GM12875 (cell line): Measurements from ENCODE around the gene DCUN1D1.

ENCODE experiments used
- H3K4me3 ChIP-seq: one replicate; pipeline ENCODE4 v1.5.1; 2011; ENCODE audit warnings: low read depth, low read length, control low read depth
- TF ChIP-seq, protein P1 (sequence below): IDR thresholded peaks from 2 replicates; pipeline ENCODE4 v1.5.1; 2011; ENCODE audit warnings: low read depth, mild to moderate bottlenecking, control low read depth, inconsistent platforms, low read length, moderate library complexity, borderline replicate concordance; ENCODE audit not compliant: insufficient read depth

Gene DCUN1D1

GRCh38 chr3:182989566-182989965, 9.2 kb upstream of the DCUN1D1 start:
- no peak overlapping the region for H3K4me3 ChIP-seq
- TF ChIP-seq, protein P1, sequence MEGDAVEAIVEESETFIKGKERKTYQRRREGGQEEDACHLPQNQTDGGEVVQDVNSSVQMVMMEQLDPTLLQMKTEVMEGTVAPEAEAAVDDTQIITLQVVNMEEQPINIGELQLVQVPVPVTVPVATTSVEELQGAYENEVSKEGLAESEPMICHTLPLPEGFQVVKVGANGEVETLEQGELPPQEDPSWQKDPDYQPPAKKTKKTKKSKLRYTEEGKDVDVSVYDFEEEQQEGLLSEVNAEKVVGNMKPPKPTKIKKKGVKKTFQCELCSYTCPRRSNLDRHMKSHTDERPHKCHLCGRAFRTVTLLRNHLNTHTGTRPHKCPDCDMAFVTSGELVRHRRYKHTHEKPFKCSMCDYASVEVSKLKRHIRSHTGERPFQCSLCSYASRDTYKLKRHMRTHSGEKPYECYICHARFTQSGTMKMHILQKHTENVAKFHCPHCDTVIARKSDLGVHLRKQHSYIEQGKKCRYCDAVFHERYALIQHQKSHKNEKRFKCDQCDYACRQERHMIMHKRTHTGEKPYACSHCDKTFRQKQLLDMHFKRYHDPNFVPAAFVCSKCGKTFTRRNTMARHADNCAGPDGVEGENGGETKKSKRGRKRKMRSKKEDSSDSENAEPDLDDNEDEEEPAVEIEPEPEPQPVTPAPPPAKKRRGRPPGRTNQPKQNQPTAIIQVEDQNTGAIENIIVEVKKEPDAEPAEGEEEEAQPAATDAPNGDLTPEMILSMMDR, result no peak

GRCh38 chr3:182986021-182986420, 5.7 kb upstream of the DCUN1D1 start:
- TF ChIP-seq, protein P1, result no peak
- H3K4me3 ChIP-seq, result no peak overlapping the region

DNA sequence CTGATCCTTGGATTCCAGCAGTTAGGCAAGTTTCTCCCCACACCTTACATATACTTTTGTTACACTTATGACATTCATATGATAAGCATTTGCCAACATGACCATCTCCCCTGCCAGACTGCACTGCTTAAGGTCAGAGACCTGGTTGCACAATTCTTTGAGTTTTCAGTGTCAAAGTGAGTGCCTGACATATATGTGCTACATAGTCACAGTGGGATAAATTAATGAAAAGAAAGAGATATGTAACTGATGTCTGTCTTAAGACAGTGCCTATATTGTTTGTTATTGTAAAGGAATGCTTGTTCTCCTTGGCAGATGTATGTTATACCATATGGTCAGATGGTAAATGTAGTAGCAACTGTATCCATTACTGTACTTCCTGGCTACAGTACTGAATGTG, 3.5 kb upstream of the DCUN1D1 start:
- TF ChIP-seq, protein P1, result no peak
- no peak overlapping the region for H3K4me3 ChIP-seq

GRCh38 chr3:182981038-182981380, 671 bp upstream of the DCUN1D1 start:
- TF ChIP-seq, protein P1, result no peak
- H3K4me3 ChIP-seq, result peak overlapping the region; percentile 68

- H3K4me3 ChIP-seq, result peak overlapping the region; percentile 68
- TF ChIP-seq, protein P1, result no peak
These were observed 605 bp downstream of the DCUN1D1 start for GRCh38 chr3:182979674-182980191.

- TF ChIP-seq, protein P1, result no peak
- H3K4me3 ChIP-seq, result peak overlapping the region; percentile 68
These were observed 1.1 kb downstream of the DCUN1D1 start for GRCh38 chr3:182979103-182979673.

- TF ChIP-seq, protein P1, result no peak
- no peak overlapping the region for H3K4me3 ChIP-seq
These were observed 2.0 kb downstream of the DCUN1D1 start for GRCh38 chr3:182978387-182978786.
